Cardiac muscle cell (in vitro differentiated cells and primary cell): ENCODE data around the gene STK40. TPM values are rescaled to one million over a fixed set of nuclear protein-coding genes. Genes with fewer than 3 reads are reported as not detected.
A peak's percentile ranks its signal among the peaks of the same experiment; 100 is the strongest.

Experiments
- DNase-seq, 2 donors: peaks; one replicate each; pipeline versions ENCODE4 v3.0.0 to v3.0.0-alpha.2; 2010 to 2017; ENCODE audit warnings: low read depth in 1 of 2, low spot score in 1 of 2
- H3K27ac ChIP-seq: fragments of 200-600 bp; sonication (generic); 2 replicates; pipeline ENCODE4 v1.5.1; 2016
- H3K27me3 ChIP-seq: fragments of 200-600 bp; sonication (generic); 2 replicates; pipeline ENCODE4 v1.6.0; 2016; ENCODE audit warnings: control low read depth
- H3K36me3 ChIP-seq: fragments of 200-600 bp; sonication (generic); 2 replicates; pipeline ENCODE4 v1.5.1; 2016; ENCODE audit warnings: control low read depth
- H3K4me1 ChIP-seq: fragments of 200-600 bp; sonication (generic); 2 replicates; pipeline ENCODE4 v1.8.1; 2017; ENCODE audit warnings: low read depth, mild to moderate bottlenecking, mixed run types
- H3K4me3 ChIP-seq: fragments of 200-600 bp; sonication (generic); 2 replicates; pipeline ENCODE4 v1.5.1; 2016; ENCODE audit warnings: mild to moderate bottlenecking
- H3K9me3 ChIP-seq: fragments of 200-600 bp; sonication (generic); 2 replicates; pipeline ENCODE4 v1.5.1; 2017; ENCODE audit warnings: low read depth, mild to moderate bottlenecking, control low read depth
- polyA plus RNA-seq: library from polyadenylated mRNA; unstranded; fragments of >200 nt; fragmentation: Nextera tagmentation; extraction: Ambion mirVana; gene quantifications from 2 replicates; pipeline ENCODE4 v1.2.1, GENCODE V29; 2016
- total RNA-seq: library from RNA; depleted of rRNA; stranded (reverse); fragments of >200 nt; gene quantifications from 2 replicates; pipeline ENCODE4 v1.2.3, GENCODE V29; 2016
- TF ChIP-seq, protein P1 (sequence below): IDR thresholded peaks from 2 replicates; pipeline ENCODE4 v1.5.1; 2012; ENCODE audit warnings: low read depth, mild to moderate bottlenecking, low read length

The STK40 gene
- total and polyA plus RNA-seq, 2 experiments from 2014 or later, result 37.0 to 51.1 TPM

DNA sequence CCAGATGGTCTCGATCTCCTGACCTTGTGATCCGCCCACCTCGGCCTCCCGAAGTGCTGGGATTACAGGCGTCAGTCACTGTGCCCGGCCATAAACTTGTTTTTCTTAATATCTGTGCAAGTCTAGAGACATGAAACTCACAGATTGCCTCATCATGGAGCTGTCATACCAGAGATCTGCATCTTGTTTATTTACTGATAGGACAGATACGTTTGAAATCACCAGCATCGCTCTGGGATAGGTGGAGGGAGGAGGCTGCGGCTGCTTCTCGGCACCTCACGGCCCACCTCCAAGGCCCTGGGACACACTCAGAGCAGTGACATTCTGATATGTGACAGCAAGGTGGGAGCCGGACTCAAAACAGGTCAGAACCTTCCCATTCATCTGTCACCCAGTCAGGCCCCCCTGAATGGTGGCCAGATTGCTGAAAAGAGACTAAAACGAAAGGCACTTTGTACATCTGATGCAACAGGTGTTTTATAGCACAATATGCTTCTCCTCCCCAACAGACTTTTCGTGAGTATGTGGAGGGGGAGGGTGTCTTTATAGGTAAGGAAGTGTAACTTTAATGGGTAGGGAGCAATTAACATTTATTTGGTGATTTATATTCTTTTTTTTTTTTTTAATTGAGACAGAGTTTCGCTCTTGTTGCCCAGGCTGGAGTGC is 30.1 kb upstream of the STK40 start:
- TF ChIP-seq, protein P1, sequence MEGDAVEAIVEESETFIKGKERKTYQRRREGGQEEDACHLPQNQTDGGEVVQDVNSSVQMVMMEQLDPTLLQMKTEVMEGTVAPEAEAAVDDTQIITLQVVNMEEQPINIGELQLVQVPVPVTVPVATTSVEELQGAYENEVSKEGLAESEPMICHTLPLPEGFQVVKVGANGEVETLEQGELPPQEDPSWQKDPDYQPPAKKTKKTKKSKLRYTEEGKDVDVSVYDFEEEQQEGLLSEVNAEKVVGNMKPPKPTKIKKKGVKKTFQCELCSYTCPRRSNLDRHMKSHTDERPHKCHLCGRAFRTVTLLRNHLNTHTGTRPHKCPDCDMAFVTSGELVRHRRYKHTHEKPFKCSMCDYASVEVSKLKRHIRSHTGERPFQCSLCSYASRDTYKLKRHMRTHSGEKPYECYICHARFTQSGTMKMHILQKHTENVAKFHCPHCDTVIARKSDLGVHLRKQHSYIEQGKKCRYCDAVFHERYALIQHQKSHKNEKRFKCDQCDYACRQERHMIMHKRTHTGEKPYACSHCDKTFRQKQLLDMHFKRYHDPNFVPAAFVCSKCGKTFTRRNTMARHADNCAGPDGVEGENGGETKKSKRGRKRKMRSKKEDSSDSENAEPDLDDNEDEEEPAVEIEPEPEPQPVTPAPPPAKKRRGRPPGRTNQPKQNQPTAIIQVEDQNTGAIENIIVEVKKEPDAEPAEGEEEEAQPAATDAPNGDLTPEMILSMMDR, result no peak
- H3K4me1 ChIP-seq, result no peaks in the 10 kb centered on the region
- no peaks in the 10 kb centered on the region for H3K27me3 ChIP-seq
- DNase-seq, result no peak
- H3K9me3 ChIP-seq, result no peaks in the 10 kb centered on the region
- H3K36me3 ChIP-seq, result no peaks in the 10 kb centered on the region
- no peak overlapping the region for H3K27ac ChIP-seq
- H3K4me3 ChIP-seq, result no peak overlapping the region

DNA sequence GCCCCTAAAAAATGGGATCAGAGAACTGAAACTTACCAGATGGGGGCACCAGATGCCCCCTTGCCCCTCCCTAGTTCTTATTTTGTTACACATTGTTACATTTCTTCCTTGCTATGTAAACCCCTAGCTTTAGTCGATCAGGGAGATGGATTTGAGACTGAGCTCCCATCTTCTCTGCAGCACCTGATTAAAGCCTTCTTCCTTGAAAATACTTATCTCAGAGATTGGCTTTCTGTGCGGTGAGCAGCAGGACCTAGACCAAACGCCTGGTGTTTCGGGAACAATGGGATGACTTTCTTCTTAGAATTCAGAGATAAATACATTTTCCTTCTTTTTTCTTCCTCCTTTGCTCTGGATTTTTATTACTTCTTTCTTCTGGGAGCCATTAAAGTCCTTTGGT is 28.7 kb upstream of the STK40 start:
- H3K27me3 ChIP-seq, result no peaks in the 10 kb centered on the region
- TF ChIP-seq, protein P1, result no peak
- no peaks in the 10 kb centered on the region for H3K36me3 ChIP-seq
- H3K4me1 ChIP-seq, result no peaks in the 10 kb centered on the region
- no peak for DNase-seq
- no peak overlapping the region for H3K4me3 ChIP-seq
- no peaks in the 10 kb centered on the region for H3K9me3 ChIP-seq
- no peak overlapping the region for H3K27ac ChIP-seq

GRCh38 chr1:36411674-36412648 is 26.2 kb upstream of the STK40 start:
- H3K9me3 ChIP-seq, result no peaks in the 10 kb centered on the region
- no peaks in the 10 kb centered on the region for H3K27me3 ChIP-seq
- peak; percentile 51 to 57 for DNase-seq
- H3K27ac ChIP-seq, result peak overlapping the region; percentile 62
- H3K4me1 ChIP-seq, result no peaks in the 10 kb centered on the region
- no peak overlapping the region for H3K4me3 ChIP-seq
- TF ChIP-seq, protein P1, result peak; percentile 10
- no peaks in the 10 kb centered on the region for H3K36me3 ChIP-seq

- Histone ChIP-seq H3K27ac (no peak overlapping the region), H3K36me3 (no peaks in the 10 kb centered on the region), H3K9me3 (no peaks in the 10 kb centered on the region), H3K27me3 (no peaks in the 10 kb centered on the region), H3K4me3 (no peak overlapping the region), H3K4me1 (no peaks in the 10 kb centered on the region)
- TF ChIP-seq, protein P1, result no peak
- DNase-seq, result peak in 1 of 2 donors; percentile 35
Observed at GRCh38 chr1:36408479-36408878, 22.8 kb upstream of the STK40 start.

DNA sequence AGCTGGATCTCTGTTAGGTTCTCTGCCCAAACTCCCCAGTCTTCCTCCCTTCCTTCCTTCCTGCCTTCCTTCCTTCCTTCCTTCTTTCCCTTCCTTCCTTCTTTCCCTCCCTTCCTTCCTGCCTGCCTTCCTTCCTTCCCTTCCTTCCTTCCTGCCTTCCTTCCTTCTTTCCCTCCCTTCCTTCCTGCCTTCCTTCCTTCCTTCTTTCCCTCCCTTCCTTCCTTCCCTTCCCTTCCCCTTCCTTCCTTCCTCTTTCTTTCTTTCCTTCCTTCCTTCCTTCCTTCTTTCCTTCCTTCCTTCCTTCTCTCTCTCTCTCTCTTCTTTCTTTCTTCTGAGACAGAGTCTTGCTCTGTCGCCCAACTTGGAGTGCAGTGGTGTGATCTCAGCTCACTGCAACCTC is 20.7 kb upstream of the STK40 start:
- no peaks in the 10 kb centered on the region for H3K36me3 ChIP-seq
- DNase-seq, result no peak
- no peaks in the 10 kb centered on the region for H3K4me1 ChIP-seq
- H3K9me3 ChIP-seq, result no peaks in the 10 kb centered on the region
- H3K27me3 ChIP-seq, result no peaks in the 10 kb centered on the region
- TF ChIP-seq, protein P1, result no peak
- H3K27ac ChIP-seq, result no peak overlapping the region
- H3K4me3 ChIP-seq, result no peak overlapping the region
